HepG2 (cell line): ENCODE results near the gene NT5M. TPM values are rescaled to one million over a fixed set of nuclear protein-coding genes. Genes with fewer than 3 reads are reported as not detected.

Source experiments
- IRF2 ChIP-seq: IDR thresholded peaks from 2 replicates; pipeline ENCODE4 v1.6.1; 2018; ENCODE audit warnings: missing genetic modification reagents, missing compliant biosample characterization
- JUNB ChIP-seq: sonication (generic); formaldehyde crosslinking; IDR thresholded peaks from 2 replicates; pipeline ENCODE4 v1.8.0; 2022; ENCODE audit warnings: missing genetic modification reagents, mild to moderate bottlenecking, borderline replicate concordance
- KLF11 ChIP-seq: IDR thresholded peaks from 2 replicates; pipeline ENCODE4 v1.6.1; 2016; ENCODE audit warnings: missing compliant biosample characterization
- MYNN ChIP-seq: sonication (generic); formaldehyde crosslinking; IDR thresholded peaks from 2 replicates; pipeline ENCODE4 v1.4.0; 2020; ENCODE audit warnings: mild to moderate bottlenecking, low read depth, missing genetic modification reagents
- NFIC ChIP-seq: IDR thresholded peaks from 2 replicates; pipeline ENCODE4 v1.6.1; 2012; ENCODE audit warnings: mild to moderate bottlenecking, low read length, inconsistent platforms
- NFRKB ChIP-seq: fragments of 450-650 bp; IDR thresholded peaks from 2 replicates; pipeline ENCODE4 v1.6.1; 2017
- SIN3B ChIP-seq: fragments of 150-350 bp; IDR thresholded peaks from 2 replicates; pipeline ENCODE4 v1.6.1; 2014; ENCODE audit warnings: low read length
- SMAD3 ChIP-seq: sonication (generic); formaldehyde crosslinking; IDR thresholded peaks from 2 replicates; pipeline ENCODE4 v1.4.0; 2020; ENCODE audit warnings: missing genetic modification reagents
- TERF1 ChIP-seq: sonication (generic); formaldehyde crosslinking; IDR thresholded peaks from 2 replicates; pipeline ENCODE4 v1.8.0; 2022; ENCODE audit warnings: mild to moderate bottlenecking, missing genetic modification reagents, moderate library complexity
- THAP9 ChIP-seq: sonication (generic); formaldehyde crosslinking; IDR thresholded peaks from 2 replicates; pipeline ENCODE4; 2020; ENCODE audit warnings: missing genetic modification reagents, mild to moderate bottlenecking, borderline replicate concordance
- TOPORS ChIP-seq: sonication (generic); formaldehyde crosslinking; IDR thresholded peaks from 2 replicates; pipeline ENCODE4 v1.8.0; 2023; ENCODE audit warnings: mild to moderate bottlenecking, missing genetic modification reagents
- ZBTB33 ChIP-seq: sonication (generic); formaldehyde crosslinking; IDR thresholded peaks from 2 replicates; pipeline ENCODE4 v1.4.0; 2020; ENCODE audit warnings: missing genetic modification reagents
- ZBTB34 ChIP-seq: sonication (generic); formaldehyde crosslinking; IDR thresholded peaks from 2 replicates; pipeline ENCODE4 v1.8.0; 2022; ENCODE audit warnings: mild to moderate bottlenecking, missing genetic modification reagents
- ZNF260 ChIP-seq: sonication (generic); formaldehyde crosslinking; IDR thresholded peaks from 2 replicates; pipeline ENCODE4 v1.4.0; 2020; ENCODE audit warnings: missing genetic modification reagents, low read depth, mild to moderate bottlenecking, borderline replicate concordance
- ZNF292 ChIP-seq: sonication (generic); formaldehyde crosslinking; IDR thresholded peaks from 2 replicates; pipeline ENCODE4 v1.8.1; 2022; ENCODE audit warnings: mild to moderate bottlenecking, low read depth, missing genetic modification reagents, borderline replicate concordance
- ZNF382 ChIP-seq: sonication (generic); formaldehyde crosslinking; IDR thresholded peaks from 2 replicates; pipeline ENCODE4 v1.5.0; 2020; ENCODE audit warnings: missing genetic modification reagents, mild to moderate bottlenecking, borderline replicate concordance
- ZNF512B ChIP-seq: sonication (generic); formaldehyde crosslinking; IDR thresholded peaks from 2 replicates; pipeline ENCODE4 v1.5.1; 2020; ENCODE audit warnings: missing genetic modification reagents, mild to moderate bottlenecking, borderline replicate concordance
- ZNF580 ChIP-seq: IDR thresholded peaks from 2 replicates; pipeline ENCODE4 v1.6.1; 2016; ENCODE audit warnings: low read depth, borderline replicate concordance
- polyA plus RNA-seq, 8 experiments: library from polyadenylated mRNA; depleted of rRNA in 3 of 8; stranded (reverse) in 7 of 8; unstranded in 1 of 8; fragments of >200 nt; fragmentation: Illumina TruSeq in 4 of 8; extraction: Trizol in 4 of 8; gene quantifications; 2 replicates each; pipeline versions ENCODE4 v1.2.1 to v1.2.3, GENCODE V29; 2011 to 2016; ENCODE audit warnings: low read depth in 4 of 8, missing spikeins in 1 of 8, mixed read lengths in 1 of 8; ENCODE audit not compliant: insufficient read depth in 1 of 8
- total RNA-seq, 5 experiments: library from RNA; depleted of rRNA; stranded (reverse); fragments of >200 nt; fragmentation: Illumina TruSeq; extraction: Trizol; gene quantifications; 2 replicates each; pipeline ENCODE4 v1.2.3, GENCODE V29; 2016; ENCODE audit warnings: low read depth in 1 of 5

Gene NT5M
- total and polyA plus RNA-seq, 2 of the 13 experiments (the other 11 are each of a cell fraction or from before 2014, with no cell fraction given), result 0.55 to 0.78 TPM

- no peak for TF ChIP-seq ZBTB34 (CRISPR knock-in tag)
- TF ChIP-seq ZNF382 (CRISPR knock-in tag), result no peak
- TF ChIP-seq IRF2 (CRISPR knock-in tag), result peak; percentile 41; the same call in 1 of the 2 replicates
- peak; percentile 74; the same call in 1 of the 2 replicates for TF ChIP-seq ZBTB33 (CRISPR knock-in tag)
- no peak for TF ChIP-seq KLF11 (CRISPR knock-in tag)
- TF ChIP-seq JUNB, result no peak
- no peak for TF ChIP-seq THAP9 (CRISPR knock-in tag)
- no peak; the same call in 1 of the 2 replicates for TF ChIP-seq SMAD3 (CRISPR knock-in tag)
- no peak for TF ChIP-seq NFIC
- TF ChIP-seq ZNF260, result no peak
- TF ChIP-seq ZNF580 (CRISPR knock-in tag), result peak; percentile 63; the same call in 1 of the 2 replicates
- no peak for TF ChIP-seq ZNF512B
- TF ChIP-seq TERF1, result no peak
- TF ChIP-seq NFRKB, result no peak
- TF ChIP-seq ZNF292, result no peak
- peak; percentile 42; the same call in 1 of the 2 replicates for TF ChIP-seq TOPORS (CRISPR knock-in tag)
- no peak for TF ChIP-seq MYNN (CRISPR knock-in tag)
- TF ChIP-seq SIN3B, result no peak
Observed at GRCh38 chr17:17356149-17356930, 53.2 kb downstream of the NT5M start (continued).
